Colonic mucosa (tissue), 4 donors: ENCODE data around the gene CHD2. TPM values are rescaled to one million over a fixed set of nuclear protein-coding genes. Genes with fewer than 3 reads are reported as not detected.
"Not testable (repeated sequence)": the region's sequence is repeated elsewhere in the genome, so short reads cannot be mapped to it uniquely, and the experiment has no call there.

Experiments used
- DNase-seq: peaks from one replicate; pipeline ENCODE4 v3.0.0-alpha.2; 2020
- H3K27ac ChIP-seq: fragments of 200-600 bp; one replicate; pipeline ENCODE4 v1.8.0; 2021
- H3K27me3 ChIP-seq: fragments of 200-600 bp; one replicate; pipeline ENCODE4 v1.8.0; 2021
- H3K36me3 ChIP-seq: fragments of 200-600 bp; one replicate; pipeline ENCODE4 v1.8.0; 2021
- H3K4me1 ChIP-seq: fragments of 200-600 bp; one replicate; pipeline ENCODE4 v1.8.0; 2021; ENCODE audit warnings: mild to moderate bottlenecking
- H3K4me3 ChIP-seq: fragments of 200-600 bp; one replicate; pipeline ENCODE4 v1.8.0; 2021
- H3K9ac ChIP-seq, 2 donors: one replicate each; pipeline ENCODE4 v1.7.0; 2013; ENCODE audit warnings: control low read depth in 2 of 2, low read depth in 2 of 2, low read length in 2 of 2
- H3K9me3 ChIP-seq: fragments of 200-600 bp; one replicate; pipeline ENCODE4 v1.8.0; 2021
- intact Hi-C: fragments of 100-400 bp; cut with DNase I; formaldehyde crosslinking; loops from one replicate; pipeline ENCODE4 v1.14.1; 2022
- total RNA-seq, 2 donors: library from RNA; stranded (reverse); fragmentation: NEBNext Ultra II Directional in 1 of 2; extraction: Animal tissue kit (Norgen Biotek cat#: 25700) in 1 of 2; gene quantifications; one replicate each; pipeline ENCODE4 v1.2.1, GENCODE V29; 2021
- TF ChIP-seq, protein P1 (sequence below): fragments of 200-600 bp; IDR thresholded peaks from one replicate; pipeline ENCODE4 v1.8.0; 2022; ENCODE audit warnings: antibody characterized with exemption, mild to moderate bottlenecking
- donor health status: healthy.
- donor health status: DM: no; HTN: no; CAD: no.
- donor health status: DM: no; HTN: no; CAD: no.

Gene CHD2
- total RNA-seq, 2 donors from 2014 or later: 87.5 to 121 TPM

DNA sequence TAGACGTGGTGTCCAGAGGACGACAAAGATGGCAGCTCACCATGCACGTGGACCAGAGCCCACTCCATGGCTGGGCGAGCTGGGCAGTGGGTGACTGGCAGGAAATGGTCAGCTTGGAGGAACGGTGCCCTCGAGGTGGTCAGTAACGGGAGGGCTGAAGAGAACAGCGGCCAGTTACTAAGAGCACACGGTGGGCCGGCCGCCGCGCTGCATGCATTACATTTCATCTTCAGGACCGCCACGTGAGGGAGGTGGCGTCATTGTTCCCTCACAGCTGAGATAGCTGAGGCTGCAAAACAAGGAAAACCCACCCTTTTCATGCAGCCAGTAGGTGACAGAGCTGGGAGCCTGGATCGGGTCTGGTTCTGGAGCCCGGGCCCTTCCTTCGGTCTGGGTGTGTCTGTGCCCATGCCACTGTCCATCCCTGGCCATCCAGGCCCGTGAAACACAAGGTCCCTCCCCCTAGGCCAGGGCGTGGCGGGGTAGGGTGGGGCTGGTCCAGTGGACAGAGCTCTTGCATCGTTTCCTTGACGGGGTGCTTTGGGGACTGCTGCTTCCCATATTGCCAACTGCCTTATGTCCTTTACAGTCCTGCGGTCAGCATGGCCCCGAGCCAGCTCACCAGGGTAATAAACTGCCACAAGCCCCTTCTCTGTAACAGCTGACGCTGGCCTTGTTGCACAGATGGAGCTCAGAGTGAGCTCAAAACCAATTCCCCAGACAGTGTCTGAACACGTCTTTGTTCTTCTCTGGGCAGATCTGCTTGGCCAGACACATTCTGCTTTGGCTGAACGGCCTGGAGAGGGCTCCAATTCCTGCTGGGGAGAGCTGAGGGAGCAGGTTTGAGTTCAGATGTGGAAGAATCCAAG lies 137.1 kb downstream of the CHD2 start:
- H3K9me3 ChIP-seq: no peaks in the 10 kb centered on the region
- no peaks in the 10 kb centered on the region for H3K4me1 ChIP-seq
- no peaks in the 10 kb centered on the region for H3K27me3 ChIP-seq
- intact Hi-C loops: loop anchor here (10.0 kb wide), 1 partner anchor 938 kb away; no protein-coding TSS in a partner anchor
- no peak overlapping the region for H3K9ac ChIP-seq
- H3K36me3 ChIP-seq: no peaks in the 10 kb centered on the region
- H3K27ac ChIP-seq: no peak overlapping the region
- no peak overlapping the region for H3K4me3 ChIP-seq
- DNase-seq: no peak
- TF ChIP-seq, protein P1, sequence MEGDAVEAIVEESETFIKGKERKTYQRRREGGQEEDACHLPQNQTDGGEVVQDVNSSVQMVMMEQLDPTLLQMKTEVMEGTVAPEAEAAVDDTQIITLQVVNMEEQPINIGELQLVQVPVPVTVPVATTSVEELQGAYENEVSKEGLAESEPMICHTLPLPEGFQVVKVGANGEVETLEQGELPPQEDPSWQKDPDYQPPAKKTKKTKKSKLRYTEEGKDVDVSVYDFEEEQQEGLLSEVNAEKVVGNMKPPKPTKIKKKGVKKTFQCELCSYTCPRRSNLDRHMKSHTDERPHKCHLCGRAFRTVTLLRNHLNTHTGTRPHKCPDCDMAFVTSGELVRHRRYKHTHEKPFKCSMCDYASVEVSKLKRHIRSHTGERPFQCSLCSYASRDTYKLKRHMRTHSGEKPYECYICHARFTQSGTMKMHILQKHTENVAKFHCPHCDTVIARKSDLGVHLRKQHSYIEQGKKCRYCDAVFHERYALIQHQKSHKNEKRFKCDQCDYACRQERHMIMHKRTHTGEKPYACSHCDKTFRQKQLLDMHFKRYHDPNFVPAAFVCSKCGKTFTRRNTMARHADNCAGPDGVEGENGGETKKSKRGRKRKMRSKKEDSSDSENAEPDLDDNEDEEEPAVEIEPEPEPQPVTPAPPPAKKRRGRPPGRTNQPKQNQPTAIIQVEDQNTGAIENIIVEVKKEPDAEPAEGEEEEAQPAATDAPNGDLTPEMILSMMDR: no peak

DNA sequence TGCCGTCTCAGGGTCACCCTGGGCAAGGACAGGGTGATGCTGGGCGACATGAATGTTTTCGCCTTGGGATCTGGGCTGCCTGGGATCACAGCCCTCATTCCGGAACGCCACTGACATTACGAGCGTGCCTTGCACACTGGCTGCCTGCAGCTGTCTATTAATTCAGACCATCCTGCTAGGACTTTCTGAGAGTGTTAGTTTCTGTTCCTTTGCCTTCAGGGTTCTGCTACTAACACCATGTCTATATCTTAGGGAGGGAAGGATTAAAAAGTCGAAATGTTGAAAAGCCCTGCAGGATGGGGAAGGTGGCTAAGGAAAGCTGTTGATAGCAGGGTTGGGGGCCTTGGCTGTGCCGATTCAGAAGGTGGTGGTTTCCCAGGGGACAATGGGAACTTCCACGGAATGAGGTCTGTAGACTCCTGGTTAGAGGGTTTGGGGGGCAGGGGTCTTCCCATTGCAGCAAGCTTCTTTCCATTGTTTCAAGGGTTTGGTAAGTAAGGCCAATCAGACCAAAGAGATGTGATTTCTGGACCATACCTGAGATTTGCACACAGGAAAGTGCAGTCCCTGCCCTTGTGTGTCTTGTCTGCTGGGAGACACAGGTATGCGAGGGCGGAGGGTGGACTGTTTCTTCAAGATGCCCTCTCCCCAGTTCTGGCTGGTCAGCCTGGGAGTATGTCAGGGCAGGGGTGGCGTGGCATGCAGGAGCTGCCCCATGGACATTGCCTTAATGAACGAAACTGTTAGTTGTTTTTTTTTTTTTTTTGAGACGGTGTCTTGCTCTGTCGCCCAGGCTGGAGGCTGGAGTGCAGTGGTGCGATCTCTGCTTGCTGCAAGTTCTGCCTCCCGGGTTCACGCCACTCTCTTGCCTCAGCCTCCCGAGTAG lies 137.9 kb downstream of the CHD2 start:
- TF ChIP-seq, protein P1: no peak
- intact Hi-C loops: loop anchor here (10.0 kb wide), 1 partner anchor 937 kb away; no protein-coding TSS in a partner anchor
- H3K9me3 ChIP-seq: no peaks in the 10 kb centered on the region
- no peaks in the 10 kb centered on the region for H3K27me3 ChIP-seq
- H3K36me3 ChIP-seq: no peaks in the 10 kb centered on the region
- H3K4me3 ChIP-seq: no peak overlapping the region
- H3K27ac ChIP-seq: no peak overlapping the region
- DNase-seq: no peak
- no peak overlapping the region for H3K9ac ChIP-seq
- H3K4me1 ChIP-seq: no peaks in the 10 kb centered on the region

DNA sequence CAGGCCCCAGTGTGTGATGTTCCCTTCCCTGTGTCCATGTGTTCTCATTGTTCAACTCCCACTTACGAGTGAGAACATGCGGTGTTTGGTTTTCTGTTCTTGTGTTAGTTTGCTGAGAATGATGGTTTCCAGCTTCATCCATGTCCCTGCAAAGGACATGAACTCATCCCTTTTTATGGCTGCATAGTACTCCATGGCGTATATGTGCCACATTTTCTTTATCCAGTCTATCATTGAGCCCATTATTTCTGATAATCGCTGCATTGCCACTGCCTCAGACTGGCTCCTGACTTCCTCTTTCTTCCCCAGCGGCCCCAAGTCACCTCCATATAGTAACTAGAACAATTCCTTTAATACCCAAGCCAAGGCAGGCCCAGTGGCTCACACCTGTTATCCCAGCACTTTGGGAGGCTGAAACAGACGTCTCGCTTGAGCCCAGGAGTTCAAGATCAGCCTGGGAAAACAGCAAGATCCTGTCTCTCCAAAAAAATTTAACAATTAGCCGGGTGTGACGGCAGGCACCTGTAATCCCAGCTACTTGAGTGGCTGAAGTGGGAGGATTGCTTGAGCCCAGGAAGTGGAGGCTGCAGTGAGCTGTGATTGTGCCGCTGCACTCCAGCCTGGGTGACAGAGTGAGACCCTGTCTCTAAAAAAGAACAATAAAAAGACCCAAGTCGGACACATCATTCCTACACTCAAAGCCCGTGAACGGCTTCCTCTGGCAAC lies 139.6 kb downstream of the CHD2 start:
- intact Hi-C loops: loop anchor here (10.0 kb wide), 1 partner anchor 935 kb away; no protein-coding TSS in a partner anchor

DNA sequence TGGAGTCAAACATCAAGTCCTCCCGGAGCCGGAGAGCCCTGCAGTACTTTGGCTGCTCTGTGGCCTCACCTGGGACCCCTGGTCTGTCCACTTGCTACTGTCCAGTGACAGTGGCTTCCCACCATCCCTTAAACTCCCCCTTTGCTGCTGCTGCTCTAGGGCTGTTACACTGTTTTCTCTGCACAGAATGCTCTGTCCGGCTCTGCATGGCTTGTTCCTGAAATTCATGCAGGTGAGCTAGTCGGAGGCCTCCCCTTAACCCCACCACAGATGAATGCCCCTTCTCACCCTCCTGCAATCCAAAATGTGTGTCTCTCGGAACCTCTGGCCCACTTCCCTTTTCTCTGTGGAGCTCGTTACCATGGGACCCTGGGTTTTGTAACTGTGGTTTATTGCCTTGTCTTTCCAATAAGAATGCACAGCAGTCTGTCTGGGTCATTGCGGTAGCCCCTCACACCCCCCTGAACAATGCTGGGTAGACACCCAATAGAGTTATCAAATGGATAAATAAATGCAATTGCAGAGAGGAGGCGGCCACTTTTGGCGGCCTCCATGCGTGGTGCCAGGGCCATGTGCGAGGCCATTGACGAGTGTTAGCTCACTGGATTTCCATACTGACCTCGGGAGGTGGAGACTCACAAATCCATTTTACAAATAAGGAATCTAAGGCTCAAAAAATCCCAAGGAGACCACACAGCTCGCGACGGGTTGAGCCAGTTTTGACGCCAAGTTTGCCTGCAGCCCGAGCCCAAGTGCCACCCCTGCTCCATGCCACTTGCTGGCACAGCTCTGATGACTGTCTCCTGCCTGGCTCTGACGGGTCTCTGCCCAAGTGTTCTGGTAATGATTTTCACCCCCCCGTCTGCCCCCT lies 140.4 kb downstream of the CHD2 start:
- no peak for DNase-seq
- H3K27ac ChIP-seq: no peak overlapping the region
- no peaks in the 10 kb centered on the region for H3K27me3 ChIP-seq
- H3K9me3 ChIP-seq: no peaks in the 10 kb centered on the region
- TF ChIP-seq, protein P1: no peak
- no peak overlapping the region for H3K4me3 ChIP-seq
- H3K9ac ChIP-seq: no peak overlapping the region
- H3K4me1 ChIP-seq: no peaks in the 10 kb centered on the region
- intact Hi-C loops: no loop called here
- H3K36me3 ChIP-seq: no peaks in the 10 kb centered on the region

More for the DNA sequence above, 139.6 kb downstream of the CHD2 start:
- H3K27ac ChIP-seq, H3K9me3 ChIP-seq, DNase-seq, H3K36me3 ChIP-seq, H3K9ac ChIP-seq, H3K4me1 ChIP-seq, H3K4me3 ChIP-seq, H3K27me3 ChIP-seq: not testable (repeated sequence)

DNA sequence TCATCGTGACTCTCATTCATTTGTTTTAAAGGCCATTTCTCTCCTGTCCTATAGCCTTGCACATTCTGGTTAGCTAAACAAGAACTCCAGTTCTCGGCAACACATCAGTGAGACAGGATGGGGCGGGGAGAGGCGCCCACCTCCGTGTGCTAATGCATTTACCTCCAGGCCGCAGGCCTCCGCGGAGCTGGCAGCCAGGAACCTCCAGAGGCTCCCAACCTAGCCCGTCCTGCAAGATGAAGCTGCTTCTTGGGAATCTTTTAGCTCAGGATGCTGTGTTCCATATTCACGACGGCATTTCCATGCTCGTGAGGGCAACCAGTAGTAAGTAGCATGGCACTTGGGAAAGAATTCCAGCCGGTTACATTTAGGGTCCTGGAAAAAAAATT lies 141.0 kb downstream of the CHD2 start:
- Histone ChIP-seq H3K27me3 (no peaks in the 10 kb centered on the region), H3K9me3 (no peaks in the 10 kb centered on the region), H3K4me3 (no peak overlapping the region), H3K9ac (no peak overlapping the region), H3K4me1 (no peaks in the 10 kb centered on the region), H3K36me3 (no peaks in the 10 kb centered on the region), H3K27ac (no peak overlapping the region)
- intact Hi-C loops: no loop called here
- DNase-seq: no peak
- TF ChIP-seq, protein P1: no peak
